OCI-LY3 (cell line): ENCODE results near the gene TMEM272.

ENCODE experiments used
- EZH2phosphoT487 ChIP-seq: fragments of 200-600 bp; shearing (Covaris generic); IDR thresholded peaks from 2 replicates; pipeline ENCODE4 v1.6.1; 2018; ENCODE audit warnings: antibody characterized with exemption, mixed run types, low read depth
- TF ChIP-seq, protein P1 (sequence below): fragments of 200-600, 300-600 bp; sonication (generic); IDR thresholded peaks from 2 replicates; pipeline ENCODE4 v1.5.1; 2014; ENCODE audit warnings: antibody characterized with exemption, low read length, low read depth

DNA sequence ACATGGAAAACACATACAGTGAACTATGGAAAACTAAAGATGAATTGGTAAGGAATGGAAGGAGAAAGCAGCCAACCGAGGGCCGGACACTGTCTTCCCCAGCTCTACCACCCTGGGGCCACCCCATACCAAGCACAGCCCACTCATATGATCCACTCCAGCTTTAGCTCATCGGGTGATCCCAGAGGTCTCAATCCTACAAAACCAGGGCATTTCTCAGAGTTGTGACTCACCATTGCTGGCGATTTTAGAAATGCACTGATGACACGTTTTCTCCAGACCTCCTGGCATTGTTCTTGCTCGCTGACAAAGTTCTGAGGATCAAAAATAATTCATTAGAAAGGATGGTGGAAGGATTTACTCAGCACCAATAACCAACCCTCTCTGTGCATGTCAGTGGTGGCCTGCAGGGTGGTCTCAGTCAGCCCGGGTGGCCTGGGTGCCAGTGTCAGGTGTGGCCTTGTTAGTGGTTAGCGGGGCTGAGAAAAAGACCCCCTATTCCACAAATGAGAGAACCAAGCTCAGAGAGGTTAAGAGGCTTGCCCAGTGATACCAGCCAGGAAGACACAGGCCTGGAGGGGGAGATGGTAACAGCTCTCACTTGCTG, 6.6 kb downstream of the TMEM272 start:
- TF ChIP-seq, protein P1, sequence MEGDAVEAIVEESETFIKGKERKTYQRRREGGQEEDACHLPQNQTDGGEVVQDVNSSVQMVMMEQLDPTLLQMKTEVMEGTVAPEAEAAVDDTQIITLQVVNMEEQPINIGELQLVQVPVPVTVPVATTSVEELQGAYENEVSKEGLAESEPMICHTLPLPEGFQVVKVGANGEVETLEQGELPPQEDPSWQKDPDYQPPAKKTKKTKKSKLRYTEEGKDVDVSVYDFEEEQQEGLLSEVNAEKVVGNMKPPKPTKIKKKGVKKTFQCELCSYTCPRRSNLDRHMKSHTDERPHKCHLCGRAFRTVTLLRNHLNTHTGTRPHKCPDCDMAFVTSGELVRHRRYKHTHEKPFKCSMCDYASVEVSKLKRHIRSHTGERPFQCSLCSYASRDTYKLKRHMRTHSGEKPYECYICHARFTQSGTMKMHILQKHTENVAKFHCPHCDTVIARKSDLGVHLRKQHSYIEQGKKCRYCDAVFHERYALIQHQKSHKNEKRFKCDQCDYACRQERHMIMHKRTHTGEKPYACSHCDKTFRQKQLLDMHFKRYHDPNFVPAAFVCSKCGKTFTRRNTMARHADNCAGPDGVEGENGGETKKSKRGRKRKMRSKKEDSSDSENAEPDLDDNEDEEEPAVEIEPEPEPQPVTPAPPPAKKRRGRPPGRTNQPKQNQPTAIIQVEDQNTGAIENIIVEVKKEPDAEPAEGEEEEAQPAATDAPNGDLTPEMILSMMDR, result no peak
- no peak for TF ChIP-seq EZH2phosphoT487
